ENCODE measurements around the gene FTO. TPM values are rescaled to one million over a fixed set of nuclear protein-coding genes. Genes with fewer than 3 reads are reported as not detected.

The FTO gene
- total and polyA plus RNA-seq, 2 of the 8 experiments (the other 6 are each of a cell fraction or from before 2014, with no cell fraction given), result 34.5 to 59.8 TPM

- TF ChIP-seq CTCF (IDR thresholded peaks at IDR 0.05; ENCODE audit: control extremely low read depth in 1 of 3, insufficient read depth in 1 of 3, low read depth in 1 of 3, low read length in 3 of 3) (no peak), BACH1 (IDR thresholded peaks at IDR 0.05; ENCODE audit: low read length) (no peak), EGR1 (IDR thresholded peaks at IDR 0.05; ENCODE audit: borderline replicate concordance, low read depth, low read length) (no peak), EP300 (IDR thresholded peaks at IDR 0.05; ENCODE audit: borderline replicate concordance in 1 of 2, low read depth in 2 of 2, low read length in 2 of 2) (no peak), SP4 (IDR thresholded peaks at IDR 0.05; ENCODE audit: low read length) (no peak)
These were observed 10.5 kb downstream of the FTO start (continued) for GRCh38 chr16:53714205-53715022.

Data from H1 (cell line).